Measurements from ENCODE around the gene CDC42SE2. TPM values are rescaled to one million over a fixed set of nuclear protein-coding genes. Genes with fewer than 3 reads are reported as not detected.

CDC42SE2 gene
- total RNA-seq, 1 experiment from 2014 or later = 23.2 TPM

- H4K5ac ChIP-seq (ENCODE audit: insufficient read length, low read depth, low read length) = no peak overlapping the region
- no peak overlapping the region for H3K56ac ChIP-seq (ENCODE audit: insufficient read length, low read depth, low read length)
- no peaks in the 10 kb centered on the region for H3K23me2 ChIP-seq (ENCODE audit: insufficient read length, low read depth, low read length, poor library complexity, severe bottlenecking)
- no peak overlapping the region for H3K14ac ChIP-seq (ENCODE audit: insufficient read depth, low read length)
- H3K23ac ChIP-seq (ENCODE audit: insufficient read length, low read depth, low read length) = no peak overlapping the region
- H4K8ac ChIP-seq (replicated peaks; ENCODE audit: insufficient read length, low read depth, low read length) = no peak overlapping the region
- no peak overlapping the region for H3T11ph ChIP-seq (ENCODE audit: low read length)
- no peaks in the 10 kb centered on the region for H3K4me1 Mint-ChIP-seq
- no peak overlapping the region for H2BK5ac ChIP-seq (ENCODE audit: insufficient read length, low read length)
- H2BK15ac ChIP-seq (ENCODE audit: low read depth, low read length) = no peak overlapping the region
- no peak overlapping the region for H3K4ac ChIP-seq (ENCODE audit: low read depth, low read length)
- H2BK12ac ChIP-seq (ENCODE audit: insufficient read length, low read depth, low read length) = no peak overlapping the region
- H3K4me1 ChIP-seq (ENCODE audit: insufficient read depth, low read length) = no peaks in the 10 kb centered on the region
- no peak overlapping the region for H4K91ac ChIP-seq (ENCODE audit: insufficient read length, low read depth, low read length)
- no peak overlapping the region for H2BK20ac ChIP-seq (ENCODE audit: low read depth, low read length, poor library complexity, severe bottlenecking)
- H3K27ac ChIP-seq (ENCODE audit: insufficient read length, low read depth, low read length) = no peak overlapping the region
- H3K36me3 Mint-ChIP-seq (ENCODE audit: insufficient read depth in 1 of 3, low read depth in 3 of 3) = peaks cover 0 to 8% (median 2%) of the 10 kb centered on the region in 3 experiments; a peak in 2 of 7 replicates
- no peaks in the 10 kb centered on the region for H3K27me3 Mint-ChIP-seq (ENCODE audit: low read depth)
- TF ChIP-seq, protein P1, sequence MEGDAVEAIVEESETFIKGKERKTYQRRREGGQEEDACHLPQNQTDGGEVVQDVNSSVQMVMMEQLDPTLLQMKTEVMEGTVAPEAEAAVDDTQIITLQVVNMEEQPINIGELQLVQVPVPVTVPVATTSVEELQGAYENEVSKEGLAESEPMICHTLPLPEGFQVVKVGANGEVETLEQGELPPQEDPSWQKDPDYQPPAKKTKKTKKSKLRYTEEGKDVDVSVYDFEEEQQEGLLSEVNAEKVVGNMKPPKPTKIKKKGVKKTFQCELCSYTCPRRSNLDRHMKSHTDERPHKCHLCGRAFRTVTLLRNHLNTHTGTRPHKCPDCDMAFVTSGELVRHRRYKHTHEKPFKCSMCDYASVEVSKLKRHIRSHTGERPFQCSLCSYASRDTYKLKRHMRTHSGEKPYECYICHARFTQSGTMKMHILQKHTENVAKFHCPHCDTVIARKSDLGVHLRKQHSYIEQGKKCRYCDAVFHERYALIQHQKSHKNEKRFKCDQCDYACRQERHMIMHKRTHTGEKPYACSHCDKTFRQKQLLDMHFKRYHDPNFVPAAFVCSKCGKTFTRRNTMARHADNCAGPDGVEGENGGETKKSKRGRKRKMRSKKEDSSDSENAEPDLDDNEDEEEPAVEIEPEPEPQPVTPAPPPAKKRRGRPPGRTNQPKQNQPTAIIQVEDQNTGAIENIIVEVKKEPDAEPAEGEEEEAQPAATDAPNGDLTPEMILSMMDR (conservative IDR thresholded peaks at IDR 0.05) = no peak
- H2AFZ ChIP-seq (ENCODE audit: low read length) = no peak overlapping the region
- no peaks in the 10 kb centered on the region for H3K79me2 ChIP-seq (ENCODE audit: insufficient read depth, low read length)
- no peak overlapping the region for H3K18ac ChIP-seq (ENCODE audit: insufficient read length, low read depth, low read length)
- H3K79me1 ChIP-seq (ENCODE audit: insufficient read depth, low read depth, low read length, poor library complexity, severe bottlenecking) = no peaks in the 10 kb centered on the region
- H4K20me1 ChIP-seq (ENCODE audit: control insufficient read depth, insufficient read depth, insufficient read length) = no peaks in the 10 kb centered on the region
- peaks cover 8 to 9% of the 10 kb centered on the region in 2 experiments; a peak in 3 of 5 replicates for H3K9me3 Mint-ChIP-seq
- H2BK120ac ChIP-seq (ENCODE audit: low read depth, low read length, poor library complexity, severe bottlenecking) = no peak overlapping the region
- H3K27me3 ChIP-seq (ENCODE audit: insufficient read depth, low read length) = no peaks in the 10 kb centered on the region
- H3K4me2 ChIP-seq (ENCODE audit: insufficient read depth, insufficient read length, low read length) = no peak overlapping the region
- no peak overlapping the region for H3K27ac Mint-ChIP-seq
- H2AK5ac ChIP-seq (ENCODE audit: insufficient read length, low read length) = no peak overlapping the region
- H3K9me3 ChIP-seq (ENCODE audit: control insufficient read depth, low read depth, low read length) = no peaks in the 10 kb centered on the region
- no peak overlapping the region for H3K9ac ChIP-seq (ENCODE audit: extremely low read depth, insufficient read length, low read length)
- no peak overlapping the region for H3K4me3 Mint-ChIP-seq
- DNase-seq = no peak
Observed at GRCh38 chr5:131242728-131243255, 21.1 kb upstream of the CDC42SE2 start.
